Memory B cell (primary cell): ENCODE data around the gene AMER3.

Experiments
- ATAC-seq: fragments of 150-1000 bp; cut with Tn5 transposase; 2 replicates; pipeline ENCODE4 v1.10.0; 2021; ENCODE audit warnings: low read depth, mild to moderate bottlenecking, moderate library complexity
- DNase-seq, 2 donors: peaks; one replicate each; pipeline ENCODE4 v3.0.0; 2022; ENCODE audit warnings: low spot score in 2 of 2
- H3K27ac Mint-ChIP-seq: one replicate; pipeline ENCODE4 v1.8.0; 2022; ENCODE audit warnings: mild to moderate bottlenecking, moderate library complexity, mixed read lengths
- H3K27me3 Mint-ChIP-seq: one replicate; pipeline ENCODE4 v1.8.0; 2022; ENCODE audit warnings: mixed read lengths
- H3K36me3 Mint-ChIP-seq: one replicate; pipeline ENCODE4 v1.8.0; 2022; ENCODE audit warnings: mild to moderate bottlenecking, mixed read lengths
- H3K4me1 Mint-ChIP-seq: one replicate; pipeline ENCODE4 v1.8.0; 2022; ENCODE audit warnings: mixed read lengths
- H3K4me3 Mint-ChIP-seq: one replicate; pipeline ENCODE4 v1.8.0; 2022; ENCODE audit warnings: mild to moderate bottlenecking, moderate library complexity, mixed read lengths
- H3K9me3 Mint-ChIP-seq: one replicate; pipeline ENCODE4 v1.8.0; 2022; ENCODE audit warnings: mixed read lengths

Gene AMER3

GRCh38 chr2:130785466-130786055, 30.2 kb downstream of the AMER3 start:
- DNase-seq, result no peak
- Mint-ChIP-seq H3K9me3 (no peaks in the 10 kb centered on the region), H3K36me3 (no peaks in the 10 kb centered on the region), H3K27ac (no peak overlapping the region), H3K4me3 (no peak overlapping the region), H3K4me1 (no peaks in the 10 kb centered on the region), H3K27me3 (peaks cover 5% of the 10 kb centered on the region)
- no peak for ATAC-seq

- Mint-ChIP-seq H3K36me3 (no peaks in the 10 kb centered on the region), H3K27ac (no peak overlapping the region), H3K27me3 (peaks cover 4% of the 10 kb centered on the region), H3K9me3 (no peaks in the 10 kb centered on the region), H3K4me3 (no peak overlapping the region), H3K4me1 (no peaks in the 10 kb centered on the region)
- no peak for ATAC-seq
- no peak for DNase-seq
Measured at GRCh38 chr2:130786076-130786475, 30.7 kb downstream of the AMER3 start.

GRCh38 chr2:130787841-130788240, 32.5 kb downstream of the AMER3 start:
- no peak for ATAC-seq
- DNase-seq, result no peak
- peaks cover 2% of the 10 kb centered on the region for H3K27me3 Mint-ChIP-seq
- H3K4me3 Mint-ChIP-seq, result no peak overlapping the region
- no peaks in the 10 kb centered on the region for H3K9me3 Mint-ChIP-seq
- no peaks in the 10 kb centered on the region for H3K36me3 Mint-ChIP-seq
- H3K4me1 Mint-ChIP-seq, result peaks cover 2% of the 10 kb centered on the region
- H3K27ac Mint-ChIP-seq, result no peak overlapping the region

- DNase-seq (no peak), ATAC-seq (no peak)
- no peaks in the 10 kb centered on the region for H3K9me3 Mint-ChIP-seq
- no peak overlapping the region for H3K4me3 Mint-ChIP-seq
- no peaks in the 10 kb centered on the region for H3K36me3 Mint-ChIP-seq
- peaks cover 10% of the 10 kb centered on the region for H3K4me1 Mint-ChIP-seq
- no peak overlapping the region for H3K27ac Mint-ChIP-seq
- H3K27me3 Mint-ChIP-seq, result peaks cover 4% of the 10 kb centered on the region
Measured at GRCh38 chr2:130790312-130790711, 35.0 kb downstream of the AMER3 start.

- Mint-ChIP-seq H3K27me3 (peaks cover 4% of the 10 kb centered on the region), H3K4me3 (no peak overlapping the region), H3K36me3 (no peaks in the 10 kb centered on the region), H3K27ac (no peak overlapping the region), H3K9me3 (no peaks in the 10 kb centered on the region), H3K4me1 (peaks cover 10% of the 10 kb centered on the region)
- DNase-seq (no peak), ATAC-seq (no peak)
Measured at GRCh38 chr2:130790804-130791616, 35.7 kb downstream of the AMER3 start.

GRCh38 chr2:130791617-130791939, 36.2 kb downstream of the AMER3 start:
- no peak overlapping the region for H3K27ac Mint-ChIP-seq
- no peak for DNase-seq
- no peak overlapping the region for H3K4me3 Mint-ChIP-seq
- peaks cover 10% of the 10 kb centered on the region for H3K4me1 Mint-ChIP-seq
- no peaks in the 10 kb centered on the region for H3K36me3 Mint-ChIP-seq
- H3K9me3 Mint-ChIP-seq, result no peaks in the 10 kb centered on the region
- peak; percentile 72 for ATAC-seq
- H3K27me3 Mint-ChIP-seq, result peaks cover 4% of the 10 kb centered on the region

- no peak overlapping the region for H3K4me3 Mint-ChIP-seq
- H3K36me3 Mint-ChIP-seq, result no peaks in the 10 kb centered on the region
- no peaks in the 10 kb centered on the region for H3K9me3 Mint-ChIP-seq
- H3K27me3 Mint-ChIP-seq, result peaks cover 2% of the 10 kb centered on the region
- peaks cover 14% of the 10 kb centered on the region for H3K4me1 Mint-ChIP-seq
- no peak overlapping the region for H3K27ac Mint-ChIP-seq
- DNase-seq (no peak), ATAC-seq (no peak)
Measured at GRCh38 chr2:130795431-130795830, 40.1 kb downstream of the AMER3 start.

GRCh38 chr2:130796290-130796689, 41.0 kb downstream of the AMER3 start:
- no peaks in the 10 kb centered on the region for H3K36me3 Mint-ChIP-seq

GRCh38 chr2:130797493-130798435, 42.4 kb downstream of the AMER3 start:
- Mint-ChIP-seq H3K27ac (peak overlapping the region; percentile 45), H3K9me3 (no peaks in the 10 kb centered on the region), H3K36me3 (no peaks in the 10 kb centered on the region), H3K4me3 (peak overlapping the region; percentile 79), H3K27me3 (peaks cover 2% of the 10 kb centered on the region), H3K4me1 (peaks cover 11% of the 10 kb centered on the region)
- ATAC-seq (peak; percentile 83), DNase-seq (peak; percentile 87 to 93)

More at GRCh38 chr2:130796290-130796689, 41.0 kb downstream of the AMER3 start:
- Mint-ChIP-seq H3K9me3 (no peaks in the 10 kb centered on the region), H3K4me1 (peaks cover 12% of the 10 kb centered on the region), H3K27ac (no peak overlapping the region), H3K4me3 (no peak overlapping the region), H3K27me3 (peaks cover 2% of the 10 kb centered on the region)
- DNase-seq, result no peak
- ATAC-seq, result no peak

GRCh38 chr2:130798472-130799218, 43.3 kb downstream of the AMER3 start:
- H3K4me1 Mint-ChIP-seq, result peaks cover 7% of the 10 kb centered on the region
- no peaks in the 10 kb centered on the region for H3K9me3 Mint-ChIP-seq
- H3K4me3 Mint-ChIP-seq, result peak overlapping the region; percentile 79
- DNase-seq (no peak), ATAC-seq (no peak)
- peak overlapping the region; percentile 45 for H3K27ac Mint-ChIP-seq
- H3K27me3 Mint-ChIP-seq, result peaks cover under 1% of the 10 kb centered on the region
- no peaks in the 10 kb centered on the region for H3K36me3 Mint-ChIP-seq

- no peak overlapping the region for H3K27ac Mint-ChIP-seq
- no peaks in the 10 kb centered on the region for H3K27me3 Mint-ChIP-seq
- peaks cover 3% of the 10 kb centered on the region for H3K4me1 Mint-ChIP-seq
- no peak overlapping the region for H3K4me3 Mint-ChIP-seq
- no peaks in the 10 kb centered on the region for H3K36me3 Mint-ChIP-seq
- ATAC-seq (no peak), DNase-seq (no peak)
- H3K9me3 Mint-ChIP-seq, result no peaks in the 10 kb centered on the region
Measured at GRCh38 chr2:130799295-130799694, 44.0 kb downstream of the AMER3 start.

GRCh38 chr2:130805613-130806012, 50.3 kb downstream of the AMER3 start:
- H3K4me1 Mint-ChIP-seq, result peaks cover 3% of the 10 kb centered on the region
- H3K27me3 Mint-ChIP-seq, result no peaks in the 10 kb centered on the region
- DNase-seq (no peak), ATAC-seq (no peak)
- no peaks in the 10 kb centered on the region for H3K36me3 Mint-ChIP-seq
- no peak overlapping the region for H3K4me3 Mint-ChIP-seq
- peaks cover 1% of the 10 kb centered on the region for H3K9me3 Mint-ChIP-seq
- no peak overlapping the region for H3K27ac Mint-ChIP-seq

GRCh38 chr2:130806370-130806769, 51.0 kb downstream of the AMER3 start:
- no peaks in the 10 kb centered on the region for H3K36me3 Mint-ChIP-seq
- ATAC-seq (no peak), DNase-seq (no peak)
- H3K27ac Mint-ChIP-seq, result no peak overlapping the region
- H3K4me1 Mint-ChIP-seq, result peaks cover 6% of the 10 kb centered on the region
- H3K27me3 Mint-ChIP-seq, result peaks cover 1% of the 10 kb centered on the region
- H3K4me3 Mint-ChIP-seq, result no peak overlapping the region
- H3K9me3 Mint-ChIP-seq, result peaks cover 1% of the 10 kb centered on the region
